ENCODE measurements around the gene LCNL1.

- TF ChIP-seq CTCF (IDR thresholded peaks at IDR 0.05; ENCODE audit: low read depth, low read length, missing input control), result no peak
- no peak for TF ChIP-seq JUND (IDR thresholded peaks at IDR 0.05)
- TF ChIP-seq EGR1 (IDR thresholded peaks at IDR 0.05; ENCODE audit: low read depth in 2 of 2), result no peak
- no peak for TF ChIP-seq YY1 (IDR thresholded peaks at IDR 0.05)
- TF ChIP-seq RXRA (IDR thresholded peaks at IDR 0.05), result no peak
Observed at GRCh38 chr9:136965771-136966484, 16.9 kb upstream of the LCNL1 start.
